Measurements from ENCODE around the gene VSIG10L.

VSIG10L gene

DNA sequence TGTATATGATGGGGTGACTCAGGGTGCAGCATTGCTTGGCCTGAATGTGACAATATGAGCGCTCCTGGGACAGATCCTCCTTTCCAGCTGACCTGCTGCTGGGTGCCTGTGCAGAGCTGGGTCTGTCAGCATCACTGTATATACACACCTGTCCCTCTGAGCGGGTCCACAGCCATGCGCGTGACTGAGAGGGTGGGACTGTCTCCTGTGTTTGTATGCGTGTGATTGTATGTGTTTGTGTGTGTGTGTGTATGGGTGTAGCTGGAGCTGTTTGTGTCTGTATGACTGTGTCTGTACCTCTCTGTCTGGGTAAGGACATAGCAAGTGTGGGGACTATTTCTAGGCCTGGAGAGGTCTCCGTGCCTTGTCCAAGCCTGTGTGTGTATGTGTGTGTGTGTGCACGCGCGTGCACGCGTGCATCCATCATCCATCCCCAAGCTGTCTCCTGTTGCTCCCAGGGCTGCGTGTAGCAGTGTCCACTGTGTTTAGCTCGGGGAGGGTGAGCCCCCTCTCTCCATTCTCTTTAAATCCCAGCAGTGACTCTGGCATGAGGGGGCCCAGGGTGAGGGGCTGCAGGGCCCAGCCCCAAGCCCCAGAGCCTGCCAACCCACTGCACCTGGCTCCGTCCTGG is 22.2 kb downstream of the VSIG10L start:
- TF ChIP-seq, protein P1, sequence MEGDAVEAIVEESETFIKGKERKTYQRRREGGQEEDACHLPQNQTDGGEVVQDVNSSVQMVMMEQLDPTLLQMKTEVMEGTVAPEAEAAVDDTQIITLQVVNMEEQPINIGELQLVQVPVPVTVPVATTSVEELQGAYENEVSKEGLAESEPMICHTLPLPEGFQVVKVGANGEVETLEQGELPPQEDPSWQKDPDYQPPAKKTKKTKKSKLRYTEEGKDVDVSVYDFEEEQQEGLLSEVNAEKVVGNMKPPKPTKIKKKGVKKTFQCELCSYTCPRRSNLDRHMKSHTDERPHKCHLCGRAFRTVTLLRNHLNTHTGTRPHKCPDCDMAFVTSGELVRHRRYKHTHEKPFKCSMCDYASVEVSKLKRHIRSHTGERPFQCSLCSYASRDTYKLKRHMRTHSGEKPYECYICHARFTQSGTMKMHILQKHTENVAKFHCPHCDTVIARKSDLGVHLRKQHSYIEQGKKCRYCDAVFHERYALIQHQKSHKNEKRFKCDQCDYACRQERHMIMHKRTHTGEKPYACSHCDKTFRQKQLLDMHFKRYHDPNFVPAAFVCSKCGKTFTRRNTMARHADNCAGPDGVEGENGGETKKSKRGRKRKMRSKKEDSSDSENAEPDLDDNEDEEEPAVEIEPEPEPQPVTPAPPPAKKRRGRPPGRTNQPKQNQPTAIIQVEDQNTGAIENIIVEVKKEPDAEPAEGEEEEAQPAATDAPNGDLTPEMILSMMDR (conservative IDR thresholded peaks at IDR 0.05) = no peak
- H3K27ac ChIP-seq = no peak overlapping the region

DNA sequence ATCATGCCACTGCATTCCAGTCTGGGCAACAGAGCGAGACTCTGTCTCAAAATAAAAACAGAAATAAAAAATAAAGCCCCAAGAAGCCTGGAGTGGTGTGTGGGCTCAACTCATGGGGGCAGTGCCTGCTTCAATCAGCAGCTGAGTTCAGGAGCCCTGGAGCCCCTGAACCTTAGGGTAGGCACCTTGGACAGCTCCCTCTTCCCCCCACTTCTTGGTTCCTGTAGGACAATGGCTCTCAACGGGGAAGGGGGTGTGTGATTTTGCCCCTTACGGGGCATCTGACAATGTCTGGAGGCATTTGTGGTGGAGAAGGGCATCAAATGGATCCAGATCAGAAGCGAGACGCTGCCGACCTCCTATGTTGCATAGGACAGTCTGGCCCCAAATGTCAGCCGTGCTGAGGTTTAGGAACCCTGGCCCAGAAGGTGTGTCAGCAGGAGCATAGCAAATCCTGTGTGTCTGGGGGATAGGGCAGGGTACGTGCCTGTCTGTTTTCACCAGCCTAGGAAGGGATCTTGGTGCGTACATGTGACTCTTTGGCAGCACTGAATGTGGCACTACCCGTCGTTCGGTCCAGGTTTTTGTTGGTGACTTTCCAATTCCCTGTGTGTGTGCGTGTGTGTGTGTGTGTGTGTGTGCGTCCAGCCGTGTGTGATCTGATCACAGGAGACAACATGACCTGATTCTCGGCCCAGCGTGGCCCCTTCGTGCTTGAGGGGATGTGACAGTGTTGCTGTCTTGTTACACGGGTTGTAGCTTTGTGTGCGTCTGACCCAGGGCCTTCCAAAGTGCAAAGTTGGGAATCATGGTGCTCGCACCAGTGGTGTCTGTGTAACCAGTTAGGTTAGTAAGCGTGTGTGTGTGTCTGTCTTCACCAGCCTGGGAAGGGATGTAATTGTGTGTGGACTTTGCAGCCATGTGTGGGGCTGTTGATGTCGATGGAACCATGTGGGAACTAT is 23.0 kb downstream of the VSIG10L start:
- H3K27ac ChIP-seq = no peak overlapping the region
- TF ChIP-seq, protein P1 (conservative IDR thresholded peaks at IDR 0.05) = no peak

DNA sequence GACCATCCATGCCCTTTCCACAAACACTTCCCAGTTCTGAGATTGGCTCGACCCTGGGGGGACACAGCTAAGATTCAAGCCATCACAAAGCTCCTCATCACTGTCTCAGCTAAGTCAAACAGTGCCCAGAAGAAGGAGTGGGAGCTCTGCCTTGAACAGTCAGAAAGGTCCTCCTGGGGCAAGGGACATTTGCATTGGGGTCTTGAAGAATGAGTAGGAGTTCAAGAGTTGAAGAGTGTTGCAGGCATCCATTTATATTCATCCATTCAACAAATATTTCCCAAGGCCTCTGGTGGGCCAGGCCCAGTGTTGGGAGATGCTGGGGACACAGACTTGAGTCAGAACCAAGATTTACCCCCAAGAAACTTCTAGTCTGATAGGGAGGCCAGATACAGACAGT is 24.0 kb downstream of the VSIG10L start:
- TF ChIP-seq, protein P1 (conservative IDR thresholded peaks at IDR 0.05) = no peak
- no peak for TF ChIP-seq ZFX (IDR thresholded peaks at IDR 0.05)

DNA sequence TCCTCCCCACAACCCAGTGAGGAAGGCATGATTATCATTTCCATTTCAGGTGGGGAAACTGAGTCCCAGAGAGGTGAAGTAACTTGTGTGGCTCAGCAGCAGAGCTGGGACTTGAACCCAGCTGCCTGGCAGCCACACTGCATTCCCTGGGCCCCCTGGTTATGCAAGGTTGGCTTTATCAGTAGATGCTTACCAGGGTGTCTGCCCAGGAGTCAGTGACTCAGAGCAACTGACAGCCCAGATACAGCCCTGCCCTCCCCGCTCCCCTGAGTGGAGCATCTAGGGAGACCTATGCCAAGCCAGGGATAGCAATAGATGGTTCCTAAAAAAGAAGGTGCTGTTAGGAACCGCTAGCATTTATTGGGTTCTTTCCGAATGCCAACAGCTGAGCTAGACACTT is 24.6 kb downstream of the VSIG10L start:
- TF ChIP-seq, protein P1 (conservative IDR thresholded peaks at IDR 0.05) = no peak
- no peak for TF ChIP-seq ZFX (IDR thresholded peaks at IDR 0.05)

More for the DNA sequence above, 24.0 kb downstream of the VSIG10L start:
- no peak overlapping the region for H3K27ac ChIP-seq

DNA sequence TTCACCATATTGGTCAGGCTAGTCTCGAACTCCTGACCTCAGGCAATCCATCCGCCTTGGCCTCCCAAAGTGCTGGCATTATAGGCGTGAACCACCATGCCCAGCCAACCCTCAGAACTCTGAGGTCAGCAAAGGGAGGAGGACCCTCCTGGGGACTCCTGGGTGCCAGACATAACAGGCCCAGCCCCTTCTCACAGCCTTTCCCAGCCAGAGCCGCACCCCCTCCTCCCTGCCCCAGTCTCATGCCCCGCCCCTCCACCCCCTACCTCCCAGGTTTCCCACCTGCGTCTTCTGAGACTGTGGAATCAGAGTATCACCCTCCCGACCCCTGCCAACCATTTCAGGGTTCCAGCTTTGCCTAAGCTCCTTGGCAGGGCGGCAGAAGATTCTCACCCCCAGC is 25.3 kb downstream of the VSIG10L start:
- no peak overlapping the region for H3K27ac ChIP-seq
- TF ChIP-seq, protein P1 (conservative IDR thresholded peaks at IDR 0.05) = no peak
- TF ChIP-seq ZFX (IDR thresholded peaks at IDR 0.05) = no peak

More for the DNA sequence above, 24.6 kb downstream of the VSIG10L start:
- H3K27ac ChIP-seq = no peak overlapping the region

DNA sequence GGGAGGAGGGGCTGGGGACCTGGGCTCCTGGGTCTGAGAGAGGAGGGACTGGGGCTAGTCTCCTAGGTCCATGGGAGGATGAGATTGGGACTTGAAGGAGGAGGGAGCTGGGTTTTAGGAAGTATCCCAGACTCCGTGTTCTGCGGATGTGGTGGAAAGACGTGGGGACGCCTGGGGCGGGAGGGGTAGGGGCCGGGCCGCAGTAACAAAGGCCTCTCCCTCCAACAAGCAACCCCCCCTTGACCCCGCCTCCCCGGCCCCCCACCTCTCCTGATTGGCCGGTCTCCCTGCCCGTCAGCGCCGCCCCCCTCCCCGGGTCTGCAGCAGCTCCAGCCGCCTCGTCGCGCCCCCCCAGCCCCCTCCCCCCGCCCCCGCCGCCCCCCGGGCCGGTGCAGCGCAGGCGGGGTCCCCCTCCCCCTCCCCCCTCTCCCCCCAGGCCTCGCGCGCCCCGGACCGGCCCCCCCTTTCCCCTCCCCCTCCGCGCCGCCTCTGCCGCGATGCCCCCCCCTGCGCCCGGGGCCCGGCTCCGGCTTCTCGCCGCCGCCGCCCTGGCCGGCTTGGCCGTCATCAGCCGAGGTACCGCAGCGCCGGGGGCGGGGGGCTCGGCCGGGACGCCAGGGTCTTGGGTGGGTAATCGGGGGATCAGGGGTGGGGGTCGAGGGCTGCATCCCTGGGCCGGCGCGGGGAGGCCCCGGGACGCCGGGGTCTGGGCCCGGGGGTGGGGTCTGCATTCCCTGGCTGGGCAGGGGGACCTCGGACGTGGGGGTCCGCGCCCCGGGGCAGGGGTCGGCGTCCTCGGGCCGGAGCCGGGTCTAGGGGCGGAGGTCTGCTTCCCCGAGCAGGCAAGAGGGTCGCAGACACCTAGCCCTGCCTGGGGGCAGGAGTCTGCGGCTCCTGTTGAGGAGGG is 30.3 kb downstream of the VSIG10L start, which contains the start of gene IGLON5:
IGLON5 (plus strand) TSS at position 294 of the 907 bp plus-strand sequence; CDS start at position 498, 204 bp downstream.
- TF ChIP-seq, protein P1 (conservative IDR thresholded peaks at IDR 0.05) = no peak
- no peak for TF ChIP-seq ZFX (IDR thresholded peaks at IDR 0.05)

More for the DNA sequence above, 30.3 kb downstream of the VSIG10L start, which contains the start of gene IGLON5:
- no peak within 1 kb of the TSS for H3K27ac ChIP-seq
